HL-60 (cell line): ENCODE results near the gene FAM32A.

Source experiments
- GABPA ChIP-seq: IDR thresholded peaks from 2 replicates; pipeline ENCODE4 v1.6.1; 2012; ENCODE audit warnings: low read depth
- POLR2AphosphoS5 ChIP-seq: IDR thresholded peaks from 2 replicates; pipeline ENCODE4 v1.6.1; 2012; ENCODE audit warnings: low read depth
- TF ChIP-seq, protein P1 (sequence below): IDR thresholded peaks from one replicate; pipeline ENCODE4 v1.5.1; 2011; ENCODE audit warnings: low read length, control low read depth, inconsistent platforms; ENCODE audit not compliant: insufficient read depth

DNA sequence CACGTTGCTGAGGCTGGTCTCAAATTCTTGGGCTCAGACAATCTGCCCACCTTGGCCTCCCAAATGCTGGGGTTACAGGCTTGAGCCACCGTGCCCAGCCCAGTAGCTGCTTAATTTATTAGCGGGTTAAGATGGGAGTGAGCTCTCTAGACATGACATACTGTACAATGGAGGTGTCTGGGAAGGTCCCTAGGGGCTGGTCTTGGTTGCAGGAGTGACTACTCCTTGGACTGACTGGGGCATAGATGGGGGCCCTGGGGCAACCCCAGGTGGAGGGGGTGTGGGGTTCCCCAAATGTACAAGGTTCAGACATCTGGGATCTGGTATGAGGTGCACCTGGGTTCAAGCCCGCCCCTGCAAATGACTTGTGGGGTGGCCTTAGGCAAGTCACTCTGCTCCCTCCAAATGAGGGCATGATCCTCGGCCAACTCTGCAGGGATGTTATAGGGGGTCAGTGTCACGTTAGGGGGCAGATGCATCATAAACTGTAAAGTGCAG lies 24.7 kb upstream of the FAM32A start:
- no peak; the same call in 1 of the 2 replicates for TF ChIP-seq POLR2AphosphoS5
- TF ChIP-seq, protein P1, sequence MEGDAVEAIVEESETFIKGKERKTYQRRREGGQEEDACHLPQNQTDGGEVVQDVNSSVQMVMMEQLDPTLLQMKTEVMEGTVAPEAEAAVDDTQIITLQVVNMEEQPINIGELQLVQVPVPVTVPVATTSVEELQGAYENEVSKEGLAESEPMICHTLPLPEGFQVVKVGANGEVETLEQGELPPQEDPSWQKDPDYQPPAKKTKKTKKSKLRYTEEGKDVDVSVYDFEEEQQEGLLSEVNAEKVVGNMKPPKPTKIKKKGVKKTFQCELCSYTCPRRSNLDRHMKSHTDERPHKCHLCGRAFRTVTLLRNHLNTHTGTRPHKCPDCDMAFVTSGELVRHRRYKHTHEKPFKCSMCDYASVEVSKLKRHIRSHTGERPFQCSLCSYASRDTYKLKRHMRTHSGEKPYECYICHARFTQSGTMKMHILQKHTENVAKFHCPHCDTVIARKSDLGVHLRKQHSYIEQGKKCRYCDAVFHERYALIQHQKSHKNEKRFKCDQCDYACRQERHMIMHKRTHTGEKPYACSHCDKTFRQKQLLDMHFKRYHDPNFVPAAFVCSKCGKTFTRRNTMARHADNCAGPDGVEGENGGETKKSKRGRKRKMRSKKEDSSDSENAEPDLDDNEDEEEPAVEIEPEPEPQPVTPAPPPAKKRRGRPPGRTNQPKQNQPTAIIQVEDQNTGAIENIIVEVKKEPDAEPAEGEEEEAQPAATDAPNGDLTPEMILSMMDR, result no peak
- no peak for TF ChIP-seq GABPA
